GM21447 (cell line): ENCODE measurements around the gene UBAC2.
"Not testable (repeated sequence)": the region's sequence is repeated elsewhere in the genome, so short reads cannot be mapped to it uniquely, and the experiment has no call there.

Experiments
- ATAC-seq: cut with Tn5 transposase; IDR thresholded peaks from one replicate; pipeline ENCODE4 v1.9.1; 2021; ENCODE audit not compliant: unreplicated experiment

UBAC2 gene

DNA sequence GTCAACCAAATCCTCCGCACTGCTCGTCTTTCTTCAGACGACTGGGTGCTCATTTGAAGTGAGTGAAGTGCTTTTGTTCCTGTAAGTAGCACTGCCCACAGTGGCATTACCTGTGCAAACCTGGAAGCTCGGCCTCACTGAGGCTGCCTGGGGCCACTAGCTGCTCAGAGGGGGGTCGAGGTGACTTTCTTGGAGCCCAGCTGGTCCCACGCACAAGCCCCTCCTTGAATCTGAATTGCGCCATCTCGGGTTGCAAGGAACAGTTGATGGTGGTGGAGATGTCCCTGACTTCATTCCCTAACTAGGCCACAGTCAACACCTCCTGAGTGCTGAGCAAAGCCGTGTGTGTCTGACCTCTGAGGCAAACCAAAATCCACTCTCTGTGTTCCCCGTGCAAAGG, 185.8 kb downstream of the UBAC2 start:
- ATAC-seq = no peak

DNA sequence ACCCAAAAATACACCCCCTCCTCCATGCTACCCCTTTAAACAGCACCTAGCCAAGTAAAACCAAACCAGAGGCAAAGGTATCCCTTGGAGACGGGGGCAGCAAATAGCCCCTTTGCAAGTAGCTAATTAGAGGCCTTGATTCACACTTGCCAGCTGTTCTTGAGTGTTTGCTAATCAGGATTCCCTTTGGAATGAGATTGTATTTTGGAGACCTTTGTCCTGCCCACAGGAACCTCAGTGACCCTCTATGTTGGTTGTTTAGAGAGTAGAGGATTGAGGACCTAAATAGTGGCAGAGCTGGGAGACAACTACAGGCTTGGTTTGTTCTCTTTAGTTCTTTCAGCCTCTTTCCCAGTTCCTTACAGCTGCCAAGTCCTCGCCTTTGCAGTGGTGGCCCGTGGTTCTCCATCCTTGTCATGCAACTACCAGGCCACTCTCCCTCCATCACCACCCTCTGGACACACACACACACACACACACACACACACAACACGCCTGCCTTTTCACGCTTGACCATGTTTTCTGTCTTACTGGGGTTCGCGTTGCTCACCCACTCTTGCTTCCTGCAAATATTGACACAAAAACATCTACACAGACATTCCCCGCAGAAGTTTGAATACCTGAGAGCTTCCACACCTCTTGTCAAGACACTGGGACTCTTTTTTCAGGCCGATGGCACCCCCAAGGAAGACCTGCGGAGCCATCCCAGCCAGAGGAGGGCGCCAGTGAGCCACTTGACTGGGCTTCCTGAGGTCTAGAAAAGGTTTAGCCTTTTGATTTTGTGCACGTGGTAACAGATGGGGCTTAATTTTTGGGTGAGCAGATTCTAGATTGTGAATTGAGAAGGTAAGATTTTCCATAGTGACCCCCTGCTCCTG, 186.5 kb downstream of the UBAC2 start:
- peak; percentile 75 for ATAC-seq

DNA sequence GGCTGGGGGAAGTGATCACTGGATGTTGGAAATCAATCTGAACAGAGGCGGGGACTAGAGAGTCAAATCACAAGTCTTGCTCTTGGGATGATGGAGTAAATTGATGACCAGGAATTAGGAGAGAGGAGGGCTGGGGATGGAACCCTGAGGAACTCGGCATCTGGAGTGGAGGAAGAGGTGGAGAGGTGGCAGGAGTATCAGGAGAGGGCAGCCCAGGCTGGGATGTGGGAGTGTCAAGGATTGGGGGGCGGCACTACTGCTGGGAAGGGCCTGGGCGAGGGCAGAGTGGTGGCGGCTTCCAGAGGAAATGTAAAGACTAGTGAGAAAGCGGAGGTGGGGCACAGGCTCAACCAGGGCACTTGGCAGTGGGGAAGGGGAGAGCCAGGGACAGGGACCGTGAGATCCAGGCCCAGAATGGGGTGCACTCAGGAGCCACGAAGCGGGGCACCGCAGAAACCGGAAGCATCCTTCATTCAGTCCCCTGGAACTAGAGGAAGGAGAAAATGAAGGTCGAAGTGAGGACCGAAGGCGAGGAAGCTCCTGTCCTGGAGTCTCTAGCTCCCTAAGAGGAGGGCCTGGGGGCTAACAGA, 187.8 kb downstream of the UBAC2 start:
- no peak for ATAC-seq

GRCh38 chr13:99389094-99389493, 188.4 kb downstream of the UBAC2 start:
- ATAC-seq = not testable (repeated sequence)

- no peak for ATAC-seq
Measured at GRCh38 chr13:99389520-99390304, 189.1 kb downstream of the UBAC2 start.

DNA sequence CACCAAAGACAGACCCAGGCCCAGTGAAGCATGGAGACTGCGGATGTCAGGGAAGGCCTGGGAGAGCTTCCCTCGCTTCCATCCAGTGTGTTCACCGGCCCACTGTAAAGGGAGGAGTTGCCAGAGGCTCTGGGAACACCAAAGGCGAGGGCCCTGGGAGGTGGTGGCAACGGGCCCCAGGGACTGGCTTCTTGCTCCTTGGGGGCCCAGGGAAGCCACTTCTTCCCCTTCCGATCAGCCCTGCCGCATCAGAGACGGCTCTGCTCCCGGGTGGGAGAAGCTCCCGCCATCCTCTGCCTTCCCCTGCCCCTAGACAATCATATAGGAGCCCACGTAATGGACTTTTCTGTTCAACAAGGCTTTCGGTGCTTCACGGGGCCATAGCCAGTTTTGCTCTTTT, 189.9 kb downstream of the UBAC2 start:
- no peak for ATAC-seq

DNA sequence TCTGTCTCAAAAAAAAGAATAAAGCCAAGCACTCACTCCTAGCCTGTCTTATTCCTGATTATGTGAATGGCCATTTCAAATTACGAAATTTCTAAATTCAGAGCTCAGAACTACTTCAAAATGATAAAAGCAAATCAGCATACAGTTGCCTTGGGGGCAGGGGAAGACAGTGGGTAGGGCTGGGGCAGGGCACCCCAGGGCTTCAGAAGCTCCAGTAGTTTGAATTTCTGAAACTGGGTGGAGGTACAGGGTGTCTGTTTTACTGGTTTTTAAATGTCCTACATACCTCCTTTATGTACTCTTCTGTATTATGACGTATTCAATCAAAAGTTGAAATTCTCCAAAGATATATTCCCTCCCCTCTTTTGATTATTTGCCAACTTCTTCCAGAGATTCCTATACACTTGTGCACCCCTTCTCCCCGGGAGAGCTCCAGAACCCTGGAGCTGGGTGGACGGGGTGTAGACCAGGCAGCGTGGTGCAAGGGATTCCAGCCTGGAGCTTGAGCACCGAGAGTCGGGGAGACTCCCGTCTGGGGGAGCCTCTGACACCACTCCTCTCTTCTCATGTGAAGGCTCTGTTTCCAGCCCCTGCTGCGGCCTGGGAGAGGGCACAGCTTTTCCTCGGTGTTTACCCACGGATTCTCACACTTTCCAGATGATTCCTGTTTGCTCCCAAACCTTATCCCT, 191.3 kb downstream of the UBAC2 start:
- no peak for ATAC-seq

DNA sequence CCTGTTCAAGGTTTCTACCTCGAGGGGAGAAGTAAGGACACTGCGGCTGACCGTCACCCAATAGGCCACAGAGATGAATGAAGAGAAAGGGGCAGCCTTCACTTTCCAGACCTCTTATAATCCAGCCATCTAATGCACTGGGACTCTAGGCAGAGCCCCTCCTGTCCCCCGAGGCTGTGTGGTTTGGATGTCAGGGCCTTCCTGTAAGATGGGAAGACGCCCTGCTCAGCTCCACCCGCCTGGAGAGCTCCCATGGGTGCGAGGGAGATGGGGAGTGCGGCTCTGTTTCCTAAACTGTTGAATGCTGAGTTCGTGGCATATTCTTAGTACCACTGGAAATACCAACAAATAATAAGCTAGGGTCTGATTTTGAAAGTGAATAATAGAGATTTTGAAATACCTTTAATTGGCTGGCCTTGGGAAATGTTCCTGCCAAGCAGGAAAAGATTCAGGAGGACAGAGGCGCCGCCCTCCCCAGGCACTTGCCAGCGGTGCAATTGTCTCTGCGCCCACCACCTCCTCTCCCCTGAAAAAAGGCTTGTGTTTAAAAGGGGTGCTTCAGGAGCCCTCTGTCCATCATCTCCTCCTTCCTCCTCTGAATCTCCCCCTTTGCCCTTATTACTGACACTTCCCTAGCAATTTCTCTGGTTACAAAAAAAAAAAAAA, 191.9 kb downstream of the UBAC2 start:
- ATAC-seq = no peak

DNA sequence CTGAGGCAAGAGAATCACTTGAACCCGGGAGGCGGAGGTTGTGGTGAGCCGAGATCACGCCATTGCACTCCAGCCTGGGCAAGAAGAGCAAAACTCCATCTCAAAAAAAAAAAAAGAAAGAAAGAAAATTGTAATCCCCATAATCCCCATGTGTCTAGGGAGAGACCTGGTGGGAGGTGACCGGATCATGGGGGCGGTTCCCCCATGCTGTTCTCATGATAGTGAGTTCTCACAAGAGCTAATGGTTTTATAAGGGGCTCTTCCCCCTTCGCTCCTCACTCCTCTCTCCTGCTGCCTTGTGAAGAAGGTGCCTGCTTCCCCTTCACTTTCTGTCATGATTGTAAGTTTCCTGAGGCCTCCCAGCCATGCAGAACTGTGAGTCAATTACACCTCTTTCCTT, 192.7 kb downstream of the UBAC2 start:
- ATAC-seq = not testable (repeated sequence)

GRCh38 chr13:99393791-99394735, 193.4 kb downstream of the UBAC2 start:
- ATAC-seq = no peak

GRCh38 chr13:99395436-99395835, 194.8 kb downstream of the UBAC2 start:
- no peak for ATAC-seq

DNA sequence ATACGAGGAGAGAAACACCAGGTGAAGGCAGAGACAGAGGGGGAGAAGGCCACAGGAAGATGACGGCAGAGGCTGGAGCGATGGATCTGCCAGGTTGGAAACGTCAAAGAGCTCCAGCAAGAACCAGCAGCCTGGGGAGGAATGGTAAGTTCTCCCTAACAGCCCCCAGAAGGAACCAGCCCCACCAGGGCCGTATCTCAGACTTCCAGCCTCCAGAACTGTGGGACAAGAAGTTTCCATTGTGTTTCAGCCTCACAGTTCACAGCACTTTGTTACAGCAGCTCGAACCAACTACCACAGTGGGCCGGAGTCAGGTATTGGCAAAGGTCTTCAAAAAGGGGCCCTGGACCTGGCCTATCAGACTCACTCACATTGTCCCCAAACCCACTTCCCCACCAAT, 195.8 kb downstream of the UBAC2 start:
- no peak for ATAC-seq

DNA sequence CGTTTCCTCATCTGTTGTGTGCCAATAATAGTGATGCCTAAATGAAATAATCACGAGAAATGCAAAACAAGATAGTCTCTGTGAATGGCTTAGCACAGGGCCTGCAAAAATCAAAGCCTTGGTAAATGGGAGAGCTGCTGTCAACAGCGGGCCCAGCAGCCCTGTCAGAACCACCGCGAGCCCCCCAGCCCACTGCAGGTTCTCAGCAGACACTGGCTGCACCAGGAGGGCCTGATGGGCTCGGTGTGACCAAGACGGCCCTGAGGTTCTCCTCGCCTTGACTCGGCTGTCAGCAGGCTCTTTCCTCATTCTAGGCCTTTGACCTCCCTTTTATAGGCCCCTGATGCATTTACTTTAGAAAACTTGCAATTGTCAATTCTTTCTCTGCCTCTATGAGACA, 197.4 kb downstream of the UBAC2 start:
- ATAC-seq = no peak

- ATAC-seq = no peak
Measured at GRCh38 chr13:99398916-99399622, 198.4 kb downstream of the UBAC2 start.

GRCh38 chr13:99399623-99399974, 198.9 kb downstream of the UBAC2 start:
- no peak for ATAC-seq

DNA sequence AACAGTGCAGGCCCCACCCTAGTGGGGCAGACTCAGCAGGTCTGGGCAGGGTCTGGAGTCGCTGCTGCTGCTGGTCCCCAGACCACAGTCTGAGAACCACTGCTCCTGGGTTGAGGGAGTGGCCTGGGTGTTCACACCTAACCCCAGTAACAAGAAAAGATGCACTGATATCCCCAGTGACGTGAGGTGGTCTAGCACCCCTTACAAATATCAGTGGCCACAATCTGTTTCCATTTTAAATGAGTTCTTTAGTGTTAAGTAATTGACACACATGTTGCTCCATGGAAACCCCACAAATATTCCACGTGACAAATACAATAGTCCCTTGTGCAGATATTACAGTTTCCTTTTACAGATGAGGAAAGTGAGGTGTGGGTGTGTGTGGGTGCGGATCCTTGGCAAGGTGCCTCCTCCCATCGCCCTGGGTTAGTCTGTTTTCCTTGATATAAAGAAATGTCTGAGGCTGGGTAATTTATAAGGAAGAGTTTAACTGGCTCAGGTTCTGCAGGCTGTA, 202.9 kb downstream of the UBAC2 start:
- no peak for ATAC-seq

DNA sequence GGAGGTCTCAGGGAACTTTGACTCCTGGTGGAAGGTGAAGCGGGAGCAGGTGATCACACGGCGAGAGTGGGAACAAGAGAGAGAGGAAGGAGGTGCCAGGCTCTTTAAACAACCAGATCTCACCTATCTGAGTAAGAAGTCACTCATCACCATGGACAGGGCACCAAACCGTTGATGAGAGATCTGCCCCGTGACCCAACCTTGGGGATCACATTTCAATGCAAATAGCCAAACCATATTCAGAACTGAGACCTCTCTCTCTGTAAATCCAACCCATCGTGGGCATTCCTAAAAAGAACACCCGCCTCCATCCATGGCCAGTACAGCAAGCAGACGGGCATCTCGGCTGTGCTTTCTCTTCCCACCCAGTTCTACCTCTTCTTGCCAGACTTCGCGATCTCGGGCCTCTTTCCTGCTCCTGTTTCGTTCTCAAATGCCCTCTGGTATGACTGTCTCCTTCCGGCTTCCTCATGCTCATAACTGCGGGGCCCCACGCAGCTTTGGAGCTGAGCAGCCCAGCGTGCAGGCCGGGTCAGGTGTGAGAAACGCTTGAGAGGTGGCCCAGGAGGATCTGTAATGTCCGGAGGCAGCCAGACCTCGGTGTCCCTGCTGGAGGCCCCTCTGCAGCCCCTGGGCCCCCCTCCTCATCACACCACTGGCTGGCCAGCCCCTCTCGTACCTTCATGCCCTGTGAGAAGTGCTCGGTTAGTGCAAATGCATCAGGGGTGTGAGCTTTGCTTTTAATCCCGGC, 203.5 kb downstream of the UBAC2 start:
- ATAC-seq = no peak

DNA sequence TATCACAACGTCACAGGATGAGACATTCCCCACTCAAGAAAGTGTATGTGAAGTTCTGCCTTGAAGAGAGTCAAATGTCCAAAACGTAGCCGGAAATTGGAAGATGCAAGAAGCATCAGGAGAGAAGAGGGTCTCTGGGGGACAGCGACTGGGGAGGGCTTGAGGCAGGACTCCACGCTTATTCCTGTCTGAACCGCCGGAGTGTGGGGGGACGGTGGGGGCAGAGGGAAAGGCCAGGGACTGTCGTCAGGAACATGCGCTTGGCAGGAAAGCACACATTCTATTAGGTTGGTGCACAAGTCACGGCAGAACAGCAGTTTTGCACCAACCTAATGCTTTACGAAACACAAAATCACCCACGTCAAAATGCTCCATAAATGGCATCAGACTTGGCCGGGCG, 205.3 kb downstream of the UBAC2 start:
- ATAC-seq = no peak
